Fibroblast of mammary gland (primary cell): Measurements from ENCODE around the gene PAPPA2.
A peak's percentile ranks its signal among the peaks of the same experiment; 100 is the strongest.

ENCODE experiments used
- DNase-seq: peaks from one replicate; pipeline ENCODE4 v3.0.0-alpha.2; 2010; ENCODE audit warnings: low read depth
- H3K4me3 ChIP-seq: 2 replicates; pipeline ENCODE4 v1.5.1; 2011; ENCODE audit warnings: low read depth, mild to moderate bottlenecking, low read length, moderate library complexity; ENCODE audit not compliant: control insufficient read depth
- CTCF ChIP-seq: conservative IDR thresholded peaks from 2 replicates; pipeline ENCODE4 v1.5.1; 2011; ENCODE audit warnings: low read depth, low read length, inconsistent platforms; ENCODE audit not compliant: control insufficient read depth, insufficient read depth

Gene PAPPA2

GRCh38 chr1:176789571-176790090 is 326.7 kb downstream of the PAPPA2 start:
- H3K4me3 ChIP-seq: no peak overlapping the region
- no peak for DNase-seq
- no peak for TF ChIP-seq CTCF

- TF ChIP-seq CTCF: no peak
- DNase-seq: no peak
- no peak overlapping the region for H3K4me3 ChIP-seq
Observed at GRCh38 chr1:176790786-176791185, 327.8 kb downstream of the PAPPA2 start.

GRCh38 chr1:176791906-176792305 is 328.9 kb downstream of the PAPPA2 start:
- no peak for TF ChIP-seq CTCF
- no peak for DNase-seq
- no peak overlapping the region for H3K4me3 ChIP-seq

- no peak for DNase-seq
- H3K4me3 ChIP-seq: no peak overlapping the region
- no peak for TF ChIP-seq CTCF
Observed at GRCh38 chr1:176794897-176795508, 332.0 kb downstream of the PAPPA2 start.

- peak; percentile 44 for DNase-seq
- TF ChIP-seq CTCF: no peak
- H3K4me3 ChIP-seq: no peak overlapping the region
Observed at GRCh38 chr1:176795929-176796328, 333.0 kb downstream of the PAPPA2 start.

GRCh38 chr1:176796583-176796982 is 333.6 kb downstream of the PAPPA2 start:
- DNase-seq: no peak
- no peak for TF ChIP-seq CTCF
- no peak overlapping the region for H3K4me3 ChIP-seq
